Measurements from ENCODE around the gene FILIP1L. TPM values are rescaled to one million over a fixed set of nuclear protein-coding genes. Genes with fewer than 3 reads are reported as not detected.

The FILIP1L gene
- total and polyA plus RNA-seq, 2 of the 13 experiments (the other 11 are each of a cell fraction or from before 2014, with no cell fraction given), result 8.1 to 187 TPM

DNA sequence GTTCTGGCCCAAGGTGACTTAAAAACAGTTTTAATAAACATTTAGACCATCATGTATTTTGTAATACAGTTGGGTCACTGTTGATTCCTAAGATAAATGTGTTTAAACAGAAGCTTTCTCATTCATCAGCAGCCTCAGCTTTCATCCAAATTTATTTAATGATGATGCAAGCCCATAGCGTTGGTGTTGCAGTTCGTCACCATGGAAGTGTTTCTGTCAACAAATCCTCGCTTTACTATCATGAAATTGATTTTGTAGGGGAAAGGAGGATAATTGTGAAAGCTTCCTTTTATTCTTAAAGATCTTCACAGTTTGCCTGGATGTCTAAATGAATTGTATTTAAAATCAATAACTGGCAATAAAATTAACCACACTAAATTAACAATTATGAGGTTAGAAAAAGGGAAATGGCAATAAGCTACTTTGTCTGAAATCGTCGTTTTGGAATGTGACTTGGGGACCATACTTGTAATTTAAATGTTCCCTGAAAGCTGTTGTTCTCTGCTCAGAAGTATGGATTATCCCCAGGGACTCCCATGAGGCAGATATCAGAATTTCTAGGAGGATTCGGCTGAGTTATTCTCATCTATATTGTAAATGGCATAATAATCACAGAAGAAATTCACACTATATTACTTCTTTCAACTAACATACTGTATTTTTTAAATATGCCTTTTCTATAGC is 267.7 kb downstream of the FILIP1L start (continued):
- TF ChIP-seq ARID3A (IDR thresholded peaks at IDR 0.05; ENCODE audit: low read depth, low read length), result peak; percentile 87
- TF ChIP-seq, protein P1, sequence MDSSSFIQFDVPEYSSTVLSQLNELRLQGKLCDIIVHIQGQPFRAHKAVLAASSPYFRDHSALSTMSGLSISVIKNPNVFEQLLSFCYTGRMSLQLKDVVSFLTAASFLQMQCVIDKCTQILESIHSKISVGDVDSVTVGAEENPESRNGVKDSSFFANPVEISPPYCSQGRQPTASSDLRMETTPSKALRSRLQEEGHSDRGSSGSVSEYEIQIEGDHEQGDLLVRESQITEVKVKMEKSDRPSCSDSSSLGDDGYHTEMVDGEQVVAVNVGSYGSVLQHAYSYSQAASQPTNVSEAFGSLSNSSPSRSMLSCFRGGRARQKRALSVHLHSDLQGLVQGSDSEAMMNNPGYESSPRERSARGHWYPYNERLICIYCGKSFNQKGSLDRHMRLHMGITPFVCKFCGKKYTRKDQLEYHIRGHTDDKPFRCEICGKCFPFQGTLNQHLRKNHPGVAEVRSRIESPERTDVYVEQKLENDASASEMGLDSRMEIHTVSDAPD (CRISPR knock-in tag; IDR thresholded peaks at IDR 0.05), result no peak
- peak in 1 of 2 experiments; percentile 51; a peak in 1 of 4 replicates for TF ChIP-seq EP300 (IDR thresholded peaks at IDR 0.05; ENCODE audit: low read depth in 2 of 2, low read length in 2 of 2)
- no peak for TF ChIP-seq EP300 (CRISPR knock-in tag; IDR thresholded peaks at IDR 0.05; ENCODE audit: borderline replicate concordance)
- TF ChIP-seq ZNF816 (CRISPR knock-in tag; IDR thresholded peaks at IDR 0.05; ENCODE audit: borderline replicate concordance), result no peak
- no peak for TF ChIP-seq FUBP1 (CRISPR knock-in tag; IDR thresholded peaks at IDR 0.05; ENCODE audit: borderline replicate concordance)
- TF ChIP-seq CEBPG (CRISPR knock-in tag; IDR thresholded peaks at IDR 0.05), result peak; percentile 77
- TF ChIP-seq FLYWCH1 (CRISPR knock-in tag; IDR thresholded peaks at IDR 0.05), result no peak
- no peak for TF ChIP-seq NR2F1 (CRISPR knock-in tag; IDR thresholded peaks at IDR 0.05)
- TF ChIP-seq RFX1 (IDR thresholded peaks at IDR 0.05), result peak; percentile 36; the same call in 1 of the 2 replicates
- no peak for TF ChIP-seq STAT5B (CRISPR knock-in tag; IDR thresholded peaks at IDR 0.05)
- TF ChIP-seq TMF1 (CRISPR knock-in tag; IDR thresholded peaks at IDR 0.05; ENCODE audit: low read depth), result no peak
- no peak for TF ChIP-seq FOXP1 (IDR thresholded peaks at IDR 0.05)
- peak; percentile 25; the same call in 1 of the 2 replicates for TF ChIP-seq FOXP1 (CRISPR knock-in tag; IDR thresholded peaks at IDR 0.05)
- TF ChIP-seq ZNF644 (CRISPR knock-in tag; IDR thresholded peaks at IDR 0.05; ENCODE audit: low read depth), result peak; percentile 5; the same call in 1 of the 2 replicates
- no peak for TF ChIP-seq ZNF556 (CRISPR knock-in tag; IDR thresholded peaks at IDR 0.05; ENCODE audit: borderline replicate concordance)
- TF ChIP-seq, protein P2, sequence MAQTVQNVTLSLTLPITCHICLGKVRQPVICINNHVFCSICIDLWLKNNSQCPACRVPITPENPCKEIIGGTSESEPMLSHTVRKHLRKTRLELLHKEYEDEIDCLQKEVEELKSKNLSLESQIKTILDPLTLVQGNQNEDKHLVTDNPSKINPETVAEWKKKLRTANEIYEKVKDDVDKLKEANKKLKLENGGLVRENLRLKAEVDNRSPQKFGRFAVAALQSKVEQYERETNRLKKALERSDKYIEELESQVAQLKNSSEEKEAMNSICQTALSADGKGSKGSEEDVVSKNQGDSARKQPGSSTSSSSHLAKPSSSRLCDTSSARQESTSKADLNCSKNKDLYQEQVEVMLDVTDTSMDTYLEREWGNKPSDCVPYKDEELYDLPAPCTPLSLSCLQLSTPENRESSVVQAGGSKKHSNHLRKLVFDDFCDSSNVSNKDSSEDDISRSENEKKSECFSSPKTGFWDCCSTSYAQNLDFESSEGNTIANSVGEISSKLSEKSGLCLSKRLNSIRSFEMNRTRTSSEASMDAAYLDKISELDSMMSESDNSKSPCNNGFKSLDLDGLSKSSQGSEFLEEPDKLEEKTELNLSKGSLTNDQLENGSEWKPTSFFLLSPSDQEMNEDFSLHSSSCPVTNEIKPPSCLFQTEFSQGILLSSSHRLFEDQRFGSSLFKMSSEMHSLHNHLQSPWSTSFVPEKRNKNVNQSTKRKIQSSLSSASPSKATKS (CRISPR knock-in tag; IDR thresholded peaks at IDR 0.05), result no peak
- TF ChIP-seq, protein P3, sequence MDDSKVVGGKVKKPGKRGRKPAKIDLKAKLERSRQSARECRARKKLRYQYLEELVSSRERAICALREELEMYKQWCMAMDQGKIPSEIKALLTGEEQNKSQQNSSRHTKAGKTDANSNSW (CRISPR knock-in tag; IDR thresholded peaks at IDR 0.05; ENCODE audit: borderline replicate concordance), result no peak
- no peak for TF ChIP-seq REL (CRISPR knock-in tag; conservative IDR thresholded peaks at IDR 0.05)
- TF ChIP-seq U2AF1 (optimal IDR thresholded peaks at IDR 0.05; ENCODE audit: low read depth, low read length), result no peak
- TF ChIP-seq NPAS2 (CRISPR knock-in tag; IDR thresholded peaks at IDR 0.05; ENCODE audit: borderline replicate concordance), result no peak
- TF ChIP-seq ZNF768 (CRISPR knock-in tag; IDR thresholded peaks at IDR 0.05), result no peak

Measured in HepG2 (cell line).